IPS DF 6.9 (cell line): Measurements from ENCODE around the gene HBA1.
"Not testable (repeated sequence)": the region's sequence is repeated elsewhere in the genome, so short reads cannot be mapped to it uniquely, and the experiment has no call there.

Experiments used
- DNase-seq: peaks from one replicate; pipeline ENCODE4 v3.0.0-alpha.2; 2013; ENCODE audit warnings: low read depth, low spot score
- H3K27ac ChIP-seq: one replicate; pipeline ENCODE4 v1.5.1; 2013; ENCODE audit warnings: low read length, control low read depth
- H3K27me3 ChIP-seq: 2 replicates; pipeline ENCODE4 v1.6.1; 2013; ENCODE audit warnings: mild to moderate bottlenecking, low read length; ENCODE audit not compliant: control insufficient read depth, insufficient read depth
- H3K36me3 ChIP-seq: 2 replicates; pipeline ENCODE4 v1.6.1; 2013; ENCODE audit warnings: low read length; ENCODE audit not compliant: control insufficient read depth, insufficient read depth
- H3K4me1 ChIP-seq: 2 replicates; pipeline ENCODE4 v1.6.1; 2013; ENCODE audit warnings: low read length; ENCODE audit not compliant: control insufficient read depth, insufficient read depth
- H3K4me3 ChIP-seq: 2 replicates; pipeline ENCODE4 v1.5.1; 2013; ENCODE audit warnings: mild to moderate bottlenecking, low read length
- H3K9me3 ChIP-seq: 2 replicates; pipeline ENCODE4 v1.6.1; 2013; ENCODE audit warnings: low read length, inconsistent platforms; ENCODE audit not compliant: control insufficient read depth, insufficient read depth
- WGBS: extraction: QIAGEN DNeasy Blood & Tissue Kit; methylation state at CpG from one replicate; pipeline ENCODE4 v1.1.7; 2013; ENCODE audit warnings: mixed read lengths, missing lambda C conversion rate; ENCODE audit not compliant: insufficient read length, insufficient coverage; 5-methylcytosine and 5-hydroxymethylcytosine counted together

HBA1 gene

DNA sequence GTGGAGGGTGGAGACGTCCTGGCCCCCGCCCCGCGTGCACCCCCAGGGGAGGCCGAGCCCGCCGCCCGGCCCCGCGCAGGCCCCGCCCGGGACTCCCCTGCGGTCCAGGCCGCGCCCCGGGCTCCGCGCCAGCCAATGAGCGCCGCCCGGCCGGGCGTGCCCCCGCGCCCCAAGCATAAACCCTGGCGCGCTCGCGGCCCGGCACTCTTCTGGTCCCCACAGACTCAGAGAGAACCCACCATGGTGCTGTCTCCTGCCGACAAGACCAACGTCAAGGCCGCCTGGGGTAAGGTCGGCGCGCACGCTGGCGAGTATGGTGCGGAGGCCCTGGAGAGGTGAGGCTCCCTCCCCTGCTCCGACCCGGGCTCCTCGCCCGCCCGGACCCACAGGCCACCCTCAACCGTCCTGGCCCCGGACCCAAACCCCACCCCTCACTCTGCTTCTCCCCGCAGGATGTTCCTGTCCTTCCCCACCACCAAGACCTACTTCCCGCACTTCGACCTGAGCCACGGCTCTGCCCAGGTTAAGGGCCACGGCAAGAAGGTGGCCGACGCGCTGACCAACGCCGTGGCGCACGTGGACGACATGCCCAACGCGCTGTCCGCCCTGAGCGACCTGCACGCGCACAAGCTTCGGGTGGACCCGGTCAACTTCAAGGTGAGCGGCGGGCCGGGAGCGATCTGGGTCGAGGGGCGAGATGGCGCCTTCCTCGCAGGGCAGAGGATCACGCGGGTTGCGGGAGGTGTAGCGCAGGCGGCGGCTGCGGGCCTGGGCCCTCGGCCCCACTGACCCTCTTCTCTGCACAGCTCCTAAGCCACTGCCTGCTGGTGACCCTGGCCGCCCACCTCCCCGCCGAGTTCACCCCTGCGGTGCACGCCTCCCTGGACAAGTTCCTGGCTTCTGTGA lies at the start of gene HBA1:
Gene HBA1, plus strand, starts transcription at position 204 of the 906 bp plus-strand sequence. Its CDS starts 37 bp downstream, at position 241.
- H3K27me3 ChIP-seq: peaks cover 50% of the 10 kb centered on the region
- DNase-seq, H3K27ac ChIP-seq, H3K4me1 ChIP-seq, H3K9me3 ChIP-seq, H3K4me3 ChIP-seq, H3K36me3 ChIP-seq: not testable (repeated sequence)
- no CpG with 5 or more reads among the region's 88 CpGs for WGBS

DNA sequence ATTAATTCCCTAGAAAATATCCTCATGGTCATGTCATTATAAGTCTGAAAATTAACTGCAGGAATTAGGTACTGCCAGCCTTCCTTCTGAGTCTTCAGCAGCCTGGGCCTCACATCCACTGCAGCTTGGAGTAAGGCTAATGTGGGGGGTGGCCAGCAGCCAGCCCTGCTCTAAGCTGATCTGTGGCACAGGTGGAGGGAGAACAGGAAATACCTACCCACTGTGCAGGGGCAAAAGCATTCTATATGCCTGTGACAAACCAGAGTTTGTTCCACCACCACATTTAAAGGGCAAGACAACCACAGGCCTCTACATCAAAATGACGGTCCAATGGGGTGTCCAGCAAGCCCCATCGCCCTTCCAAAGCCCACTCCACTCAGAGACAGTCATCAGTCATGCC lies 47.4 kb upstream of the HBA1 start:
- H3K27ac ChIP-seq: no peak overlapping the region
- H3K27me3 ChIP-seq: no peaks in the 10 kb centered on the region
- DNase-seq: no peak
- H3K4me1 ChIP-seq: no peaks in the 10 kb centered on the region
- WGBS: no CpG with 5 or more reads among the region's 2 CpGs
- no peak overlapping the region for H3K4me3 ChIP-seq
- H3K36me3 ChIP-seq: no peaks in the 10 kb centered on the region
- H3K9me3 ChIP-seq: no peaks in the 10 kb centered on the region

DNA sequence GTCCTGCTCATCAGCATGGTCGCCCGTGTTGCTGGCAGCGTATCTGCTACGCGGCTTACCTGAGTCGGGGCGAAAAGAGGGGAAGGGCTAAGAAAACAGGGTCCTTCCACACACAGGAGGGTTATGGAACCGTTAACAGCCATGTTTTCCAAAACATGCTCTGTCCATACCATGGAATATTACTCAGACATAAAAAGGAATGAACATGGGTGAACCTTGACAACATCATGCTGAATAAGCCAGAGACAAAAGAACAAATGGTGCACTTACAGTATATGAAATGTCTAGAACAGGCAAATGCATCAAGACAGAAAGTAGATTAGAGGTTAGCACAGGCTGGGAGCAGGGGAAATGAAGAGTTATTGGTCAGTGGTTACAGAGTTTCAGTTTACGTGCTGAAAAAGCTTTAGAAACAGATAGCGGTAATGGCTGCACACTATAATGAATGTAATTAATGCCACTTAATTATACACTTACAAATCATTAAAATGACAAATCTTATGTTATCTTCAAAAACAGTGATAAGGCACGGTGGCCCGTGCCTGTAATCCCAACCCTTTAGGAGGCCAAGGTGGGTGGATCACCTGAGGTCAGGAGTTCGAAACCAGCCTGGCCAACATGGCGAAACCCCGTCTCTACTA lies 45.8 kb upstream of the HBA1 start:
- no peaks in the 10 kb centered on the region for H3K36me3 ChIP-seq
- H3K27ac ChIP-seq: no peak overlapping the region
- no peak overlapping the region for H3K4me3 ChIP-seq
- no peaks in the 10 kb centered on the region for H3K9me3 ChIP-seq
- no peak for DNase-seq
- H3K4me1 ChIP-seq: no peaks in the 10 kb centered on the region
- no CpG with 5 or more reads among the region's 15 CpGs for WGBS
- no peaks in the 10 kb centered on the region for H3K27me3 ChIP-seq

DNA sequence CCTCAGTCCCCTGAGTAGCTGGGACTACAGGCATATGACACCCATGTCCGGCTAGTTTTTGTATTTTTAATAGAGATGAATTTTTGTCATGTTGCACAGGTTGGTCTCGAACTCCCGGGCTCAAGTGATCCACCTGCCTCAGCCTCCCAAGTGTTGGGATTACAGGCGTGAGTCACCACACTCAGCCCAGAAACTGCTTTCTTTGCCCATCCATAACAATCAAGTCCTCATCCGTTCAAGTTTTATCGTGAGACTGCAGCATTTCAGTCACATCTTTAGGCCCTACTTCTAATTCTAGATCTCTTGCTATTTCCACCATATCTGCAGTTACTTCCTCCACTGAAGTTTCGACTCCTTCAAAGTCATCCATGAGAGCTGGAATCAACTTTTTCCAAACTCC lies 44.4 kb upstream of the HBA1 start:
- DNase-seq: no peak
- WGBS: no CpG with 5 or more reads among the region's 7 CpGs
- Histone ChIP-seq H3K4me1 (no peaks in the 10 kb centered on the region), H3K4me3 (no peak overlapping the region), H3K9me3 (no peaks in the 10 kb centered on the region), H3K36me3 (no peaks in the 10 kb centered on the region), H3K27ac (no peak overlapping the region), H3K27me3 (no peaks in the 10 kb centered on the region)

DNA sequence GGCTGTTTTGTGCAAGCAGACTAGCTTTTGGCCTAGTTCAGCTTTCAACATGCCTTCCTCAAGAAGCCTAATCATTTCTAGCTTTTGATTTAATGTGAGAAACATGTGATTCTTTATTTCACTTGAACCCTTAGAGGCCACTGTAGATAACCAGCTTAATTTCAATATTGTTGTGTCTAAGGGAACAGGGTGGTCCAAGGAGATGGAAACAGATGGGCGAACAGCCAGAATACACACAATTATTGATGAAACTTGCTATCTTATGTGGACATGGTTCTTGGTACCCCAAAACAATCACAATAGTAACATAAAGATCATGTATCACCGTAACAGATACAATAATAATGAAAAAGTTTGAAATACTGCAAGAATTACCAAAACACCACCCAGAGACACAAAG lies 42.8 kb upstream of the HBA1 start:
- H3K36me3 ChIP-seq: no peaks in the 10 kb centered on the region
- H3K27ac ChIP-seq: no peak overlapping the region
- no CpG with 5 or more reads among the region's 2 CpGs for WGBS
- no peaks in the 10 kb centered on the region for H3K27me3 ChIP-seq
- H3K4me1 ChIP-seq: no peaks in the 10 kb centered on the region
- no peak overlapping the region for H3K4me3 ChIP-seq
- no peak for DNase-seq
- no peaks in the 10 kb centered on the region for H3K9me3 ChIP-seq

DNA sequence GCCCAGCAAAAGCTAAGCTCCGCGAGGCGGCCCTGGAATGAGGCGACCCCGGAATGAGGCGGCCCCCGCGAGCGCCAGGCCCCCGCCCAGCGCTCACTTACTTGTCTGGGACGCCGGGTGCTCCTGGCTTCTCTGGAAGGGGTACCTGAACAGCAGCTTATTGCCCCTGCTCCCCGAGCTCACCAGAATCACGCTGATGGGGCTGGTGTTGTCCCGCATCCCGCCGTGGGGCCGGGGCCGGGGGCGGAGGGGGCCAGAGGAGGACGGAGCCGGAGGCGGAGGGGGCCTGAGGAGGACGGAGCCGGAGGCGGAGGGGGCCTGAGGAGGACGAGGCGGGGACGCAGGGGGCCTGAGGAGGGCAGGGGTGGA lies 38.4 kb upstream of the HBA1 start:
- no peaks in the 10 kb centered on the region for H3K36me3 ChIP-seq
- no peak for DNase-seq
- no peak overlapping the region for H3K27ac ChIP-seq
- no peaks in the 10 kb centered on the region for H3K4me1 ChIP-seq
- no peaks in the 10 kb centered on the region; the same call in 1 of the 2 replicates for H3K9me3 ChIP-seq
- peak overlapping the region; percentile 36 for H3K4me3 ChIP-seq
- WGBS: no CpG with 5 or more reads among the region's 30 CpGs
- no peaks in the 10 kb centered on the region for H3K27me3 ChIP-seq

DNA sequence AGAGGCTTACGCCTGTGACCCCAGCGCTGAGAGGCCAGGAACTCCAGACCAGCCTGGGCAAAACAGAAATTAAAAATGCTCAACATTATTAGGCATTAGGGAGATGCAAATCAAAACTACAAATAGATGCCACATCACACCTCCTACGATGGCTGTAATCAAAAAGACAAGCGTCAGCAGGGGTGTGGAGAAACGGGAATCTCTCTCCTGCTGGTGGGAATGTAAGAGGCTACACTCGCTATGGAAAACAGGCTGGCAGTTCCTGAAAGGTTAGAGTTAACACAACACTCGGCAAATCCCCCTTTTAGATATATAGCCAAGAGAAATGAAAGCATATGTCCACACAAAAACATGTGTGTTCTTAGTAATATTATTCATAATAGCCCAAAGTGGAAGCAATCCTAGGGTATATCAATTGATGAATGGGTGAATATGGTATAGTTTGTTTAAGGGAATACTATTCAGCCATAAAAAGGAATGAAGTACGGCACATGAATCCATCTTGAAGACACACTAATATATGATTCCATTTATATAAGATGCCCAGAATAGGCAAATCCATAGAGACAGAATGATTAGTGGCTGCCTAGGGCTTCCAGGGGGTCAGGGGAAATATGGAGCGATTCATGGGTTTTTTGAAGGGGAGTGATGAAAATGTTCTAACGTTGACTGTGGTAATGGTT lies 36.2 kb upstream of the HBA1 start:
- Histone ChIP-seq H3K27me3 (no peaks in the 10 kb centered on the region), H3K36me3 (no peaks in the 10 kb centered on the region), H3K4me3 (no peak overlapping the region), H3K9me3 (no peaks in the 10 kb centered on the region; the same call in 1 of the 2 replicates), H3K4me1 (no peaks in the 10 kb centered on the region), H3K27ac (no peak overlapping the region)
- no CpG with 5 or more reads among the region's 10 CpGs for WGBS
- no peak for DNase-seq

DNA sequence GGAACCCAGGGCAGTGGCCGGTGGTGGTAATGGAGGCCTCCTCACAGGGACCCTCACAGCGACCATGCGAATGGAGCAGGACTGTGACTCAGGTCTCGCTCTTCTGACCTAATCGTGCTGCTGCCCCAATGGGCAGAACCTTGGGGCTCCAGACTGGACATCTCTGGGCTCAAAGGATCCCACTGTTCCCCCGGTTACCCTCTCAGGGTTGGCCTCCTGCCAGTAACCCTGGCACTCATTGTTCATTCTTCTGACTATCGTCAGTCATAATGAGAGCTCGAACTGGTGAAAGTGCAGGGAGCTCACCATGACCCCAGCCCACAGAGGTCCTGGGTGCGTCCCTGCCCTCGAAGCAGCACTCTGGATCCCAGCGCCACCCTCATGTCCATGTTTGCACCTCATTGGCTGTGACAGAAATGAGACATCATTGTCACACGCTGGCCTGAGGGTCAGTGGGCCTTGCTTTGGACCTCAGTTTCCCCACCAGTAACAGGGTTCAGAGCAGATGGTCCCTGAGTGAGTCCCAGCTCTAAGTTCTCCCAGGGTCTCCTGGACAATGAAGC lies 34.0 kb upstream of the HBA1 start:
- DNase-seq: no peak
- H3K4me3 ChIP-seq: no peak overlapping the region
- WGBS: no CpG with 5 or more reads among the region's 12 CpGs
- H3K4me1 ChIP-seq: no peaks in the 10 kb centered on the region
- H3K27me3 ChIP-seq: no peaks in the 10 kb centered on the region
- no peak overlapping the region for H3K27ac ChIP-seq
- no peaks in the 10 kb centered on the region for H3K36me3 ChIP-seq
- no peaks in the 10 kb centered on the region; the same call in 1 of the 2 replicates for H3K9me3 ChIP-seq

DNA sequence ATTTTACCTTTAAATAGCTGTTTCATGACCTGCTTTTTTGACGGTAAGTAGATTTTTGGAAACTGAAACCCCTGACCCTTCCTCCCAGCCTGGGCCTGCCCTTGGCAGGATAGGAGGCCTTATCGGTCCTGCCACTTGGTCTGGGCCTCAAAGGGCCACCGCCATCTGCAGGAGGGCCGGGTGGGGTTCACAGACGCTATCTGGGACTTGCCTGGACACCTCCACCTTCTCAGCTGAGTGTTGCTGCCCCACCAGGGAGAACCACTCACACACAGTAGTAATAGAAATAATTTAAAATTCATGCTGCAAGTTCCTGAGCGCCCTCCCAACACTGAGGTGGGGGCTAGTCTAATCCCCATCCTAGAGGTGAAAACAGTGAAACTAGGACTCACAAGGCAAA lies 33.4 kb upstream of the HBA1 start:
- Histone ChIP-seq H3K4me3 (no peak overlapping the region), H3K27me3 (no peaks in the 10 kb centered on the region), H3K9me3 (no peaks in the 10 kb centered on the region; the same call in 1 of the 2 replicates), H3K4me1 (no peaks in the 10 kb centered on the region), H3K27ac (no peak overlapping the region), H3K36me3 (no peaks in the 10 kb centered on the region)
- DNase-seq: no peak
- no CpG with 5 or more reads among the region's 6 CpGs for WGBS

DNA sequence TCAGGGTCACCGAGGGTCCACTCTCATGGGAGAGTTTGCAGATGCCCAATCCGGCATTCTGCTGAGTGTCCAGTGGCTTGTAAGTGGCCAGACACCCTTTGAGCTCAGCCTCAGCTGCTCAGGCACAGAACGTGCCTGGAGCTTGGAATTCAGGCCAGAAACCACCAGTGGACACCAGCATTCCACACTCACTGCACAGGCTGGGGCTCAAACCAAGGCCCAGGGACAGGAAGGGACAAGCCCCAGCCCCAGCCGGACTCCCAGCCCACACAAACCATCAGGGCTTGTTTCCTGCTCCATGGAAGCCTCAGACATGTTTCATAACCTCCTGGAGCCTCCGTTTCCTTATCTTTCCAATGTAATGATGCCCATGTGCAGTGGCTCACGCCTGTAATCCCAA lies 33.0 kb upstream of the HBA1 start:
- H3K9me3 ChIP-seq: no peaks in the 10 kb centered on the region; the same call in 1 of the 2 replicates
- H3K27me3 ChIP-seq: no peaks in the 10 kb centered on the region
- WGBS: no CpG with 5 or more reads among the region's 6 CpGs
- H3K27ac ChIP-seq: no peak overlapping the region
- H3K4me3 ChIP-seq: no peak overlapping the region
- H3K4me1 ChIP-seq: no peaks in the 10 kb centered on the region
- DNase-seq: no peak
- no peaks in the 10 kb centered on the region for H3K36me3 ChIP-seq
